ENCODE data around the gene CCDC142.

Gene CCDC142

DNA sequence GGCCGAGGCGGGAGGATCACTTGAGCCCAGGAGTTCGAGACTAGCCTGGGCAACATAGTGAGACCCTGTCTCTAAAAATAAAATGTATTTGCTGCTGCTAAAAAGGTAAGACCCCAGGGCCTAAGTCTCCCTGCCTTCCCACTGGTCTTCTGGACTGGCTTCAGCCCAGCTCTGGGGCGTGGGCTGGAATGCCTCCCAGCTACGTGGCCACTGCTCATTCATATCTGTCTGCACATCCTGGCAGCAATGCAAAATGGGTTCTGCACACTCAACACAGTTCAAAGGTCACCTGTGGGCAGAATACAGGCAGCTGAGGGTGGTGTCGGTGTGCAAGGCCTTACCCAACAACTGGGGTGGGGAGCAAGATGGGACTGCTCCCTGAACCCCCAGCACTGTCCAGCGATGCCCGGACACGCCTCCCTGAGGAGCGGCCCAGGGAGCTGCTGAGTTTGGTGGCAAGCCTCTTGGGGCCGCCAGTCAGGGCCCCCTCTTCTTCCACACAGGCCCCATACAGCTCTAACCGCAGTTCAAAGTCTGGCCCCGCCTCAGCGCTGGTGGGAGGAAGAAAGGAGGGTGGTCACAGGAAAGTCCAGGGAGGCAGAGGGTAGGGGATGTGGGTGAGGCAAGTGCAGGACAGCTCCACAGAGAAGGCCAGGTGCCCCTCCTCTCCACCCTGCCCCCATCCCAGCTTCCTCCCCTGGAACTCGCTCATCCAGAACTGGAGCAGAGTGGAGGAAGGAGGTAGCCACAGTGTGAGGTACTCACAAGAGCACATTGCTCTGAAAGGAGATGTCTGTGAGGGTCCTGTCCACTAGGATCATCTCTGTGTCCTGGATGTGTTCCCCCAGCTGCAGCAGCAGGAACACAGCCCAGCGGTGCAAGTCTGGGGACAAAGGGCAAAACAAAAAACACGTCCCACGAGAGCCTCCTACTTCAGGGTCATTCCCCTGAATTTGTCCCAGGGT, 53.0 kb downstream of the CCDC142 start:
- CTCF ChIA-PET = interaction anchor here (1.0 to 3.4 kb wide), 2 partner anchors 11 to 38 kb away, joined by 3 to 16 read pairs; partner anchors contain the start of gene RTKN
- no peak for DNase-seq (ENCODE audit: extremely low spot score)
- POLR2A ChIA-PET = no interaction called here
- TF ChIP-seq, protein P1, sequence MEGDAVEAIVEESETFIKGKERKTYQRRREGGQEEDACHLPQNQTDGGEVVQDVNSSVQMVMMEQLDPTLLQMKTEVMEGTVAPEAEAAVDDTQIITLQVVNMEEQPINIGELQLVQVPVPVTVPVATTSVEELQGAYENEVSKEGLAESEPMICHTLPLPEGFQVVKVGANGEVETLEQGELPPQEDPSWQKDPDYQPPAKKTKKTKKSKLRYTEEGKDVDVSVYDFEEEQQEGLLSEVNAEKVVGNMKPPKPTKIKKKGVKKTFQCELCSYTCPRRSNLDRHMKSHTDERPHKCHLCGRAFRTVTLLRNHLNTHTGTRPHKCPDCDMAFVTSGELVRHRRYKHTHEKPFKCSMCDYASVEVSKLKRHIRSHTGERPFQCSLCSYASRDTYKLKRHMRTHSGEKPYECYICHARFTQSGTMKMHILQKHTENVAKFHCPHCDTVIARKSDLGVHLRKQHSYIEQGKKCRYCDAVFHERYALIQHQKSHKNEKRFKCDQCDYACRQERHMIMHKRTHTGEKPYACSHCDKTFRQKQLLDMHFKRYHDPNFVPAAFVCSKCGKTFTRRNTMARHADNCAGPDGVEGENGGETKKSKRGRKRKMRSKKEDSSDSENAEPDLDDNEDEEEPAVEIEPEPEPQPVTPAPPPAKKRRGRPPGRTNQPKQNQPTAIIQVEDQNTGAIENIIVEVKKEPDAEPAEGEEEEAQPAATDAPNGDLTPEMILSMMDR (IDR thresholded peaks at IDR 0.05; ENCODE audit: control extremely low read depth, extremely low read depth, low read depth, missing control alignments) = no peak

DNA sequence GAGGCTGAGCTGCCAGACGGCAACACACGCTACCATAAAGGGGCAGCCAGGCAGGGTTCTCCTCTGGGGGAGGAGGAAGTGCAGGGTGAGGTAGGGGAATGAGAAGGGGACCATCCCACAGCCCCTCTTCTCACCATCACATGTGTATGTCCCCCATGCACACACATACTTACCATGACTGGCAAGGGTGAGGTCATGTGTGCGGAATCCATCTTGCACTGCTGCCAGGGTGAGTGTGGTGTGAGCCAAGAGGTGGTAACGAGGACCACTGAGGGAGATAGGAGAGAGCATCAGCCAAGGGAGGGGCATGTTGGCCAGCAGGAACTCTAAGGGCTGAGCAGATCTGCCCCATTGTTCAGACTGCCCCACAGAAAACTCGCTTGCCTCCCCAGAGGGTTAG, 54.1 kb downstream of the CCDC142 start:
- no peak for DNase-seq (ENCODE audit: extremely low spot score)
- ChIA-PET POLR2A (no interaction called here), CTCF (interaction anchor here (3.4 kb wide), 1 partner anchor 12 kb away, joined by 16 read pairs; the partner anchor contains the start of gene RTKN)
- TF ChIP-seq, protein P1 (IDR thresholded peaks at IDR 0.05; ENCODE audit: control extremely low read depth, extremely low read depth, low read depth, missing control alignments) = no peak

DNA sequence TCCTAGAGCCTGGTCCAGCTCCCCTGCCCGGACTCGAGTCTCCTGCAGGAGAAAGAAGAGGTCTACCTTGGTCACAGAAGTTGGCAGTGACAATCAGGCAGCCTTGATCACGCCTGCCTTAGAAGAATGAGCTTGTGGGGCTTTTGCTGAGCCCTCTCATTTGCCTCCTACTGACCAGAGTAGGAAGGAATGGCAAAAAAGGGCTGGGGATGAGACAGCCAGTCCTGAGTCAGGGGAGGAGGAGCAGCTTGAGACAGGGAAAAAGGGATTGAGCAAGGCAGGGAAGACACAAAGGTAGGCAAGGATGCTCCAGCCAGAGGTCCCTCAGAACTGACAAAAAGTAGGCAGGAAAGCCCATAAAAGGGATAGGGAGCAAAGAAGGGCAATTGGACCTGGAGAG, 55.2 kb downstream of the CCDC142 start:
- DNase-seq (ENCODE audit: extremely low spot score) = no peak
- ChIA-PET CTCF (interaction anchor here (3.4 kb wide), 1 partner anchor 13 kb away, joined by 16 read pairs; the partner anchor contains the start of gene RTKN), POLR2A (no interaction called here)
- TF ChIP-seq, protein P1 (IDR thresholded peaks at IDR 0.05; ENCODE audit: control extremely low read depth, extremely low read depth, low read depth, missing control alignments) = no peak

DNA sequence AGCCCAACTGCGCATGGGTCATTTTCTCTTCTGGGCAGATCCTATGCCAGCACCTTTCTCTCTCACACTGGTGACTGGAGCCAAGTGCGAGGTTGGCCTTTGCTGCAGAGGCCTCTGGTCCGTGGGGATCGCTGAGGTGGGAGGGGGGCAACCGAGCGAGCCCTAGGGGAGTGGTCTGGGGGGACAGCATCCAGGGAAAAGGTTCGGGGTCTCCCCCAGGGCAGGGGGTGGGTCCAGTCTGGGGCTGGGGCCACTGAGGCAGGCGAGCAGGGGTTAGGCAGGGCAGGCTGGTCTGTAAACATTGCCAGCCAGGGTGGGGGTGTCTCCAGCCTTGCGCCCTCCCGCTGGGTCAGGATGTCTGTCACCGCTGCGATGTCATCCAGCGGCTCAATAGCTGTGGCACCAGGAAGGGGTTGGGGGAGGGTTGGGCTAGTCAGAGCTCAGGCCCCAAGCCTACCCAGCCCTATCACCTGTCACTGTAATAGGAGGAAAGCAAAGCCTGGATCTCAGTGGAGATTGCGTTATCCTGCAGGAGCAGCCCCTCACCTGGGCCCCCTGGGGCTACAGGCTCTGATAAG, 56.5 kb downstream of the CCDC142 start:
- ChIA-PET CTCF (interaction anchor here (2.9 kb wide), 1 partner anchor 14 kb away, joined by 9 read pairs; no protein-coding TSS in a partner anchor), POLR2A (no interaction called here)
- TF ChIP-seq, protein P1 (IDR thresholded peaks at IDR 0.05; ENCODE audit: control extremely low read depth, extremely low read depth, low read depth, missing control alignments) = no peak
- no peak for DNase-seq (ENCODE audit: extremely low spot score)

DNA sequence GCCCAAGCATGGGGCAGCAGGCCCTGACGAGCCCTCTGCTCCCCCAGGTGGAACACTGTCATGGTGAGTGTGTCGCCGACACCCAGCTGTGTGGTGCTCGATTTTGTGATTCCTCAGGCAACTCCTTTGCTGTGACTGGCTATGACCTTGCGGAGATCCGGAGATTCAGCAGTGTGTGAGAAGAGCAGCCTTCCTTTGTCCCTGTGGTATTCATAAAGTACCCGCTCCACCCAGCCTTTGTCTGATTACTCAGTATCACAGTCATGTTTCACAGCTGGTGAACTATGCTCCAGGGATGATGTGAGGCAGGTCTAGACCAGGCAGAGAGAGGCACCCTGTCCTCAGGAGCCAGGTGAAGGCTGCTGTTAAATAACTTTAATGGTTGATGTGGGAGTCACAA, 57.3 kb downstream of the CCDC142 start:
- DNase-seq (ENCODE audit: extremely low spot score) = no peak
- ChIA-PET CTCF (interaction anchor here (1.5 to 2.9 kb wide), 2 partner anchors 15 to 29 kb away, joined by 3 to 9 read pairs; partner anchors contain the start of gene INO80B), POLR2A (no interaction called here)
- TF ChIP-seq, protein P1 (IDR thresholded peaks at IDR 0.05; ENCODE audit: control extremely low read depth, extremely low read depth, low read depth, missing control alignments) = no peak

DNA sequence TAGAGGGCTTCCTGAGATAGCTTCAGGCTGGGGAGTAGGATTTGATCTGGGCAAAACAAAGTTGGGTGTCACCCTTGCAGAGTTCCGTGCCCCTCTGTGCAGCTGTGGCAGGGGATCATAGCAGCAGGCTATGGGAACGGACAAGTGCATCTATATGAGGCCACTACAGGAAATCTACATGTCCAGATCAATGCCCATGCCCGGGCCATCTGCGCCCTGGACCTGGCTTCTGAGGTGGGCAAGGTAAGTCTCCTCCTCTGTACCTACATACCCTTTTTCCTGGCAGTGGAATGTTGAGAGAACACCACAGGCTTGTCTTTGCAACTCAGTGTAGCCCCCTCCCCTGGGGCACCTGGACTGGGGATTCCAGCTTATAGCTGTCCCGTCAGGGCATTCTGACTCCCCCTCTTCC, 57.8 kb downstream of the CCDC142 start:
- DNase-seq (ENCODE audit: extremely low spot score) = no peak
- TF ChIP-seq, protein P1 (IDR thresholded peaks at IDR 0.05; ENCODE audit: control extremely low read depth, extremely low read depth, low read depth, missing control alignments) = no peak
- POLR2A ChIA-PET = no interaction called here
- CTCF ChIA-PET = interaction anchor here (1.5 to 2.9 kb wide), 2 partner anchors 15 to 30 kb away, joined by 3 to 9 read pairs; partner anchors contain the start of gene INO80B

Data from GM10248 (cell line).